ENCODE measurements around the gene DNPEP.
"Not testable (repeated sequence)": the region's sequence is repeated elsewhere in the genome, so short reads cannot be mapped to it uniquely, and the experiment has no call there.

The DNPEP gene

GRCh38 chr2:219399716-219400478 is 12.2 kb upstream of the DNPEP start:
- DNase-seq (ENCODE audit: low read depth): no peak

- no peak for DNase-seq (ENCODE audit: low read depth)
Observed at GRCh38 chr2:219398721-219399363, 11.1 kb upstream of the DNPEP start.

- no peak for DNase-seq (ENCODE audit: low read depth)
Observed at GRCh38 chr2:219396863-219397457, 9.2 kb upstream of the DNPEP start.

GRCh38 chr2:219395609-219396008 is 7.9 kb upstream of the DNPEP start:
- DNase-seq (ENCODE audit: low read depth): no peak

GRCh38 chr2:219395056-219395455 is 7.3 kb upstream of the DNPEP start:
- not testable (repeated sequence) for DNase-seq (ENCODE audit: low read depth)

GRCh38 chr2:219392754-219393153 is 5.0 kb upstream of the DNPEP start:
- no peak for DNase-seq (ENCODE audit: low read depth)

- no peak for DNase-seq (ENCODE audit: low read depth)
Observed at GRCh38 chr2:219388907-219389156, 1.1 kb upstream of the DNPEP start.

GRCh38 chr2:219388121-219388906 is 602 bp upstream of the DNPEP start:
- DNase-seq (ENCODE audit: low read depth): peak; percentile 73

- DNase-seq (ENCODE audit: low read depth): no peak
Observed at GRCh38 chr2:219386532-219387280, 1.0 kb downstream of the DNPEP start.

GRCh38 chr2:219385958-219386520 is 1.7 kb downstream of the DNPEP start:
- no peak for DNase-seq (ENCODE audit: low read depth)

GRCh38 chr2:219384859-219385258 is 2.9 kb downstream of the DNPEP start:
- DNase-seq (ENCODE audit: low read depth): no peak

- DNase-seq (ENCODE audit: low read depth): no peak
Observed at GRCh38 chr2:219384083-219384713, 3.5 kb downstream of the DNPEP start.

GRCh38 chr2:219381448-219381847 is 6.3 kb downstream of the DNPEP start:
- no peak for DNase-seq (ENCODE audit: low read depth)

- no peak for DNase-seq (ENCODE audit: low read depth)
Observed at GRCh38 chr2:219380926-219381325, 6.8 kb downstream of the DNPEP start.

GRCh38 chr2:219378163-219378851 is 9.4 kb downstream of the DNPEP start:
- DNase-seq (ENCODE audit: low read depth): no peak

GRCh38 chr2:219369447-219369861 is 18.3 kb downstream of the DNPEP start:
- DNase-seq (ENCODE audit: low read depth): no peak

- DNase-seq (ENCODE audit: low read depth): peak; percentile 70
Observed at GRCh38 chr2:219368690-219369191, 19.0 kb downstream of the DNPEP start.

GRCh38 chr2:219362524-219363164 is 25.1 kb downstream of the DNPEP start:
- peak; percentile 75 for DNase-seq (ENCODE audit: low read depth)

- no peak for DNase-seq (ENCODE audit: low read depth)
Observed at GRCh38 chr2:219362072-219362471, 25.6 kb downstream of the DNPEP start.

Data from non-pigmented ciliary epithelial cell (primary cell).